ENCODE data around the gene BIN1. TPM values are rescaled to one million over a fixed set of nuclear protein-coding genes. Genes with fewer than 3 reads are reported as not detected.
A peak's percentile ranks its signal among the peaks of the same experiment; 100 is the strongest.

Gene BIN1
- total RNA-seq, 2 donors from 2014 or later: 24.4 to 43.5 TPM

- intact Hi-C loops (cut with DNase I): no loop called here
- Histone ChIP-seq H3K27ac (no peak overlapping the region), H3K36me3 (replicated peaks in 1 of 2; ENCODE audit: insufficient read depth in 1 of 2, low read depth in 2 of 2) (no peaks in the 10 kb centered on the region), H3K9me3 (no peaks in the 10 kb centered on the region), H3K27me3 (no peaks in the 10 kb centered on the region), H3K4me1 (peaks cover 20% of the 10 kb centered on the region), H3K4me3 (no peak overlapping the region)
- 81 to 92% methylated on average over 5 to 14 of the region's 14 CpGs for WGBS, 2 donors
- TF ChIP-seq POLR2A (IDR thresholded peaks at IDR 0.05) (no peak), CTCF (IDR thresholded peaks at IDR 0.05) (no peak)
- no peak for ATAC-seq
- DNase-seq: peak in 1 of 4 donors; percentile 13
Measured at GRCh38 chr2:127050803-127051115, 56.2 kb downstream of the BIN1 start.

GRCh38 chr2:127049927-127050802 is 56.8 kb downstream of the BIN1 start:
- no peaks in the 10 kb centered on the region for H3K9me3 ChIP-seq
- intact Hi-C loops (cut with DNase I): no loop called here
- TF ChIP-seq POLR2A (IDR thresholded peaks at IDR 0.05): no peak
- TF ChIP-seq CTCF (IDR thresholded peaks at IDR 0.05): peak; percentile 79 to 99 (median 90)
- peaks cover 25% of the 10 kb centered on the region for H3K4me1 ChIP-seq
- DNase-seq (peak; percentile 51 to 74 (median 66)), ATAC-seq (no peak)
- 21 to 34% methylated on average over 20 to 29 of the region's 33 CpGs for WGBS, 2 donors
- no peak overlapping the region for H3K4me3 ChIP-seq
- H3K36me3 ChIP-seq (replicated peaks in 1 of 2; ENCODE audit: insufficient read depth in 1 of 2, low read depth in 2 of 2): no peaks in the 10 kb centered on the region
- no peak overlapping the region for H3K27ac ChIP-seq
- no peaks in the 10 kb centered on the region for H3K27me3 ChIP-seq

GRCh38 chr2:127048969-127049897 is 57.7 kb downstream of the BIN1 start:
- ATAC-seq (no peak), DNase-seq (peak in 2 of 4 donors; percentile 8 to 11)
- TF ChIP-seq POLR2A (IDR thresholded peaks at IDR 0.05) (no peak), CTCF (IDR thresholded peaks at IDR 0.05) (no peak)
- WGBS, 2 donors: 80 to 84% methylated on average over 6 to 15 of the region's 15 CpGs
- intact Hi-C loops (cut with DNase I): no loop called here
- Histone ChIP-seq H3K36me3 (replicated peaks in 1 of 2; ENCODE audit: insufficient read depth in 1 of 2, low read depth in 2 of 2) (no peaks in the 10 kb centered on the region), H3K4me3 (no peak overlapping the region), H3K27ac (no peak overlapping the region), H3K4me1 (peaks cover 24% of the 10 kb centered on the region), H3K9me3 (no peaks in the 10 kb centered on the region), H3K27me3 (no peaks in the 10 kb centered on the region)

- ATAC-seq (no peak), DNase-seq (peak in 2 of 4 donors; percentile 9 to 10)
- H3K27me3 ChIP-seq: no peaks in the 10 kb centered on the region
- intact Hi-C loops (cut with DNase I): no loop called here
- no peak overlapping the region for H3K4me3 ChIP-seq
- TF ChIP-seq CTCF (IDR thresholded peaks at IDR 0.05) (no peak), POLR2A (IDR thresholded peaks at IDR 0.05) (no peak)
- no peaks in the 10 kb centered on the region for H3K36me3 ChIP-seq (replicated peaks in 1 of 2; ENCODE audit: insufficient read depth in 1 of 2, low read depth in 2 of 2)
- H3K4me1 ChIP-seq: peaks cover 18% of the 10 kb centered on the region
- no peaks in the 10 kb centered on the region for H3K9me3 ChIP-seq
- H3K27ac ChIP-seq: no peak overlapping the region
- WGBS, 2 donors: 93 to 100% methylated on average over 1 to 6 of the region's 6 CpGs
Measured at GRCh38 chr2:127048618-127048935, 58.4 kb downstream of the BIN1 start.
